OCI-LY1 (cell line): Measurements from ENCODE around the gene LOXL3.
A peak's percentile ranks its signal among the peaks of the same experiment; 100 is the strongest.

Source experiments
- CTCF ChIP-seq: fragments of 200-600 bp; sonication (generic), shearing (Covaris generic); IDR thresholded peaks from 2 replicates; pipeline ENCODE4 v1.5.1; 2017; ENCODE audit warnings: mild to moderate bottlenecking, antibody characterized with exemption, low read length, moderate library complexity, mixed read lengths
- EZH2 ChIP-seq: fragments of 200-600 bp; sonication (generic), shearing (Covaris generic); IDR thresholded peaks from 2 replicates; pipeline ENCODE4 v1.8.0; 2017; ENCODE audit warnings: borderline replicate concordance, mixed run types, mild to moderate bottlenecking, antibody characterized with exemption, low read length, moderate library complexity, mixed read lengths

- TF ChIP-seq CTCF: peak; percentile 73
- no peak for TF ChIP-seq EZH2
These were observed 34.0 kb upstream of the LOXL3 start for GRCh38 chr2:74587664-74588277.
